DLD1 (cell line): Measurements from ENCODE around the gene CGN.

Experiments used
- in situ Hi-C: cut with HindIII; loops from 2 replicates; pipeline ENCODE4 v1.10.0; 2017; ENCODE audit warnings: low sequenced_read_pairs

CGN gene, protein sequence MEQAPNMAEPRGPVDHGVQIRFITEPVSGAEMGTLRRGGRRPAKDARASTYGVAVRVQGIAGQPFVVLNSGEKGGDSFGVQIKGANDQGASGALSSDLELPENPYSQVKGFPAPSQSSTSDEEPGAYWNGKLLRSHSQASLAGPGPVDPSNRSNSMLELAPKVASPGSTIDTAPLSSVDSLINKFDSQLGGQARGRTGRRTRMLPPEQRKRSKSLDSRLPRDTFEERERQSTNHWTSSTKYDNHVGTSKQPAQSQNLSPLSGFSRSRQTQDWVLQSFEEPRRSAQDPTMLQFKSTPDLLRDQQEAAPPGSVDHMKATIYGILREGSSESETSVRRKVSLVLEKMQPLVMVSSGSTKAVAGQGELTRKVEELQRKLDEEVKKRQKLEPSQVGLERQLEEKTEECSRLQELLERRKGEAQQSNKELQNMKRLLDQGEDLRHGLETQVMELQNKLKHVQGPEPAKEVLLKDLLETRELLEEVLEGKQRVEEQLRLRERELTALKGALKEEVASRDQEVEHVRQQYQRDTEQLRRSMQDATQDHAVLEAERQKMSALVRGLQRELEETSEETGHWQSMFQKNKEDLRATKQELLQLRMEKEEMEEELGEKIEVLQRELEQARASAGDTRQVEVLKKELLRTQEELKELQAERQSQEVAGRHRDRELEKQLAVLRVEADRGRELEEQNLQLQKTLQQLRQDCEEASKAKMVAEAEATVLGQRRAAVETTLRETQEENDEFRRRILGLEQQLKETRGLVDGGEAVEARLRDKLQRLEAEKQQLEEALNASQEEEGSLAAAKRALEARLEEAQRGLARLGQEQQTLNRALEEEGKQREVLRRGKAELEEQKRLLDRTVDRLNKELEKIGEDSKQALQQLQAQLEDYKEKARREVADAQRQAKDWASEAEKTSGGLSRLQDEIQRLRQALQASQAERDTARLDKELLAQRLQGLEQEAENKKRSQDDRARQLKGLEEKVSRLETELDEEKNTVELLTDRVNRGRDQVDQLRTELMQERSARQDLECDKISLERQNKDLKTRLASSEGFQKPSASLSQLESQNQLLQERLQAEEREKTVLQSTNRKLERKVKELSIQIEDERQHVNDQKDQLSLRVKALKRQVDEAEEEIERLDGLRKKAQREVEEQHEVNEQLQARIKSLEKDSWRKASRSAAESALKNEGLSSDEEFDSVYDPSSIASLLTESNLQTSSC

DNA sequence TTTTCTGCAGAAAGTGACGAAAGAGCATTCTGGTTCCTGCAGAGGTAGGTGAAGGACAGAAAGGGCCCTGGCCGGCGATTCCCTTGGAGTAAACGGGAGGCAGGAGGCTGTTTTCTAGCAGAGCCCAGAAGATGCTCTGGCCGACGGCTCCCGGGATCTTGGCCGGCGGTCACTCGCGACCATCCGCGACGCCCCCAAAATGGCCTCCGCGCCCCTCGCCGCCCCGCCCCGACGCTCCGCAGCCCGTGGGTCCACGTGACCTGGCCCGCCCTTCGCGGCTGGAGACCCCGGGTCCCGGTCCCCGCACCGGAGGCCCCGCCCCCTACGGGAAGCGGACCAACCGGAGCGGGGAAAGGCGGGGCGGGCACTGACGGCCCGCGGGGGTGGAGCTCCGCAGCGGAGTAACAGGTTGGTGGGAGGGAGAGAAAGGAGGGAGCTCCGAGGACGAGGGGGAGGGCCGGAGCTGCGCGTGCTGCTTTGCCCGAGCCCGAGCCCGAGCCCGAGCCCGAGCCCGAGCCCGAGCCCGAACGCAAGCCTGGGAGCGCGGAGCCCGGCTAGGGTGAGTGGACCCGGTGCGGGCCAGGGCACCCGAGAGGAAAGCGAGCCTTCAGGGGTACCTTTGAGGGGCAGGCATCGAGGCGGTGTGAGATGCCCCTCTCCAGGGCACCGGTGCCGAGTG, at the start of gene CGN:
Gene CGN (plus strand): TSS at position 431 of the 679 bp plus-strand sequence. CDS start 7,133 bp downstream, outside the sequence.
- in situ Hi-C loops: no loop called here

DNA sequence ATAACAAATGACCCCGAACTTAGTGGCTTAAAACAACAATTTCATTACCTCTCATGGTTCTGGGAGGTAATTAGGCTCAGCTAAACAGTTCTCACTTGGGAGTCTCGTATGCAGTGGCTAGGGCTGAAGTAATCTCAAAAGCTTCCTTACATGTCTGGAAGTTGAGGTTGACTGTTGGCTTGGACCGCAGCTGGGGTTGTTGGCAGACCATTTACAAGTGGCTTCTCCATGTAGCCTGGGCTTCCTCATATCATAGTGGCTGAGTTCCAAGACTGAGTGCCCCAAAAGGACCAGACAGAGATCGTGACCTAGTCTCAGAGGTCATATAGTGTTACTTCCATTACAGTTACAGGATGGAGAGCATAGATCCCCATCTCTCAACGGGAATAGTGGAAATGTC, 49.5 kb upstream of the CGN start:
- in situ Hi-C loops: no loop called here

DNA sequence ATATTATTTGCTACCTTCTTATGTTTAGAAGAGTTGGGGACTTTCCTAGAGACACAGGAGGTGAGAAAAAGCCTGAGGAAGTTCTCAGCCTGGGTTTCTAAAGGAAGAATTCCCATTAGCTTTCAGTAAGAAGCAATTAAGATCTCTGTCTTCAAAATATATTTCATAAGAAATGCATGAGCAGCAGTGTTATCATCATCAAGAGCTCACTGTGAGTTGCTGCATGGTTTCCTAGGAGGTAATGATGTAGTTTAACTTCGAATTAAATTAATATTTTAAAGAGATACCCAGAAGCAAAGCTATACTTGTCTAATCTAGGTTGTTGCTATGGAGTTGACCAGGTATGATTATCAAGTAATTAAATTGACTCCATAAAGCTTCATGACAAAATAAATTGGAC, 46.2 kb upstream of the CGN start:
- in situ Hi-C loops: no loop called here

DNA sequence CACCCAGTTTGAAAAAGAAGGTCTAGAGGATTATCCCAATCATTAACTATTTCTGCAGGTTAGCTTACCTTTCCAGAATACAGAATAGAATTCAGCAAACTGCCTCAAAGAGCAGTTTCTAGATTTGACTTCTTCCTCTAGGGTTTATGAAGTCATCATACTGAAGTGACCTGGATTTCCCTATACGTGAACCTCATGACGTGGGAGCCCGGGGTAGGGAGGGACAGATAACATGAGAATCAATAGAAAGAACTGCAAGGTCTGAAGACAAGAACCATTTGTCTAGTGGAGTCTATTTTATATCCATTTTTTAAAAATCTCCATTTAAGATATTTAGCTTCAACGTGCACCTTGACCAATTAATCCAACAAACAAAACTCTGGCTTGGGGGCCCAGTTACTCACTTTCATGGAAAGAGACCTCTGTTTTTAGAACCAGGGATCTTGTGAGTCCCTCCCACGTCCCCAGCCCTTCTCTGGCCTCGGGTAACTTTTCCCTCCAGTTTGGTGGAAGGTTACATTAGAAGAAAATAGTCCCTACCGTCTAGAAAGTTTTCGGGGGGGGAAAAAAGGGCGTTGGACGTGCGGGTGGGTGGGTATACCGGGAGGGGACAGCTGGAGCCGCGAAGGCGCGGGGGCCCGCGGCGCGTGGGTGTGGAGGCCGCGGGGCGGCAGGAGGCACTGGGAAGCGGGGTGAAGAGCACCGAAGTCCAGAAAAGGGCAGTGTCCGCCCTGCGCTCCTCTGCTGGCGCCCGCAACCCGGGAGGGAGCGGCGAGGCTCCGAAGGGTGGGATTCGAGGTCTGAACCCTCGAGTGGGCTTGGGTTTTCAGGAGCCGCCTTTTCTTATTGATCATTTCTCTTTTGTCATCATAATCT, 38.1 kb upstream of the CGN start:
- in situ Hi-C loops: no loop called here

DNA sequence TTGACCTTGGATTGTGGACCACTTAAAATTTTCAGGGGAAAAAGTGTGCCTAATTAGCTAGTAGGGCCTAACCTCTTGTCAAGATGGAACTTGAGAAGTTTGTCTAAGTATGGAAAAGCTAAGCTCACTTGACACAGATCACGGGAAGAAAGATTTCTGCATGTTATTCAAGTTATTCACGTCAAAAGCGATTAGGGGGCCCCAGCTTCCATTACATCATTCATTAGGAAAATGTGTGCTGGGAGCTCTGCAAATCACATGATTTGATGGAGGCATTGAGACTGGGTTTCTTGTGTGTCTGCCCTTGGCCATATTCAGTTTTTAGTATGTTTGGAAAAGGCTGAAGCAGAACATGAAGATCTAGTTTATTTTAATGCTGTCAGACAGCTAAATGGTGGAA, 36.4 kb upstream of the CGN start:
- in situ Hi-C loops: no loop called here

DNA sequence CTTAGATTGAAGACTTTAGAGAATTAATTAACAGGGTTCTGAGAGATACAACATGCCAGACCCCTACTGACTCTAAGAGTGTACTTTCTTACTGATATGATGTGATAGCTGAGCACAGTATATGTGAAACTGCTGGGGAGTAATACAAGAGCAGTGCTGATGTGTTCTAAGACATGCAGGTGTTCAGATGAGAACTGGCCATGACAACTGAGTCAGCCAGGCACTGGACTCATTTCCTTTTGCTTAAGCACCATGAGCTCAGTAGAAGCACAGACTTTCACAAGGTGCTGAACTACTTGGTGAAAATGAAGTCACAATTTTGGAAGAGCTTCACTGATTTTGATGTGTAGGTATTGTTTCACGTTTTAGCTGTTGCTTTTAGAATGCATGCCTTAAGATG, 36.0 kb upstream of the CGN start:
- in situ Hi-C loops: no loop called here

DNA sequence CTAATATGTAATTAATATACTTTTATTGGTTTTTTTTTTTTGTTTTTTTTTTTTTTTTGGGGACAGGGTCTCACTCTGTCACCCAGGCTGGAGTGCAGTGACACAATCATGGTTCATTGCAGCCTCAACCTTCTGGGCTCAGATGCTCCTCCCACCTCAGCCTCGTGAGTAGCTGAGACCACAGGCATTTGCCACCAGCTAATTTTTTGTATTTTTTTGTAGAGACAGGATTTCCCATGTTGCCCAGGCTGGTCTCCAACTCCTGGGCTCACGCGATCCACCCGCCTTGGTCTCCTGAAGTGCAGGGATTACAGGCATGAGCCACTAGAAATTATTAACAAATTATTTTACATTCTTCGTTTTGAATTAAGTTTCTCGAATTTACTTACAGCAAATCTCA, 35.1 kb upstream of the CGN start:
- in situ Hi-C loops: no loop called here

DNA sequence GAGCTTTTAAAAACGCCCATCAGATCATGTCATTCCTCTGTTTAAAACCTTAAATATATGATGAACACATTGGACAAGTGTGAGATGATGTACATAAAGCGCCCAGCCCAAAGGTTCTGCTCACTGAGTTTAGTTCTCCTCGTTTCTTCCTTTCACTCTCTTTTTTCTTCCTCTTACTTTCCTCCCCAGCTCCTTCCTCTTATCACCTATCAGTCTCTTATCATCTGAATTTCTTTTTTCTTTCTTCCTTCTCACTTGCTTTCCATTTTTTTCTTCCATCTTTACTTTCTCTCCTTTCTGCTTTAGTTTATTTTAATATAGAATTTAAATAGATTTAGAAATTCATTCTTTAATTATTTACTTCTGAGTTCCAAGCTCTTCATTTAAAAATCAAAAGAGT, 34.1 kb upstream of the CGN start:
- in situ Hi-C loops: no loop called here

DNA sequence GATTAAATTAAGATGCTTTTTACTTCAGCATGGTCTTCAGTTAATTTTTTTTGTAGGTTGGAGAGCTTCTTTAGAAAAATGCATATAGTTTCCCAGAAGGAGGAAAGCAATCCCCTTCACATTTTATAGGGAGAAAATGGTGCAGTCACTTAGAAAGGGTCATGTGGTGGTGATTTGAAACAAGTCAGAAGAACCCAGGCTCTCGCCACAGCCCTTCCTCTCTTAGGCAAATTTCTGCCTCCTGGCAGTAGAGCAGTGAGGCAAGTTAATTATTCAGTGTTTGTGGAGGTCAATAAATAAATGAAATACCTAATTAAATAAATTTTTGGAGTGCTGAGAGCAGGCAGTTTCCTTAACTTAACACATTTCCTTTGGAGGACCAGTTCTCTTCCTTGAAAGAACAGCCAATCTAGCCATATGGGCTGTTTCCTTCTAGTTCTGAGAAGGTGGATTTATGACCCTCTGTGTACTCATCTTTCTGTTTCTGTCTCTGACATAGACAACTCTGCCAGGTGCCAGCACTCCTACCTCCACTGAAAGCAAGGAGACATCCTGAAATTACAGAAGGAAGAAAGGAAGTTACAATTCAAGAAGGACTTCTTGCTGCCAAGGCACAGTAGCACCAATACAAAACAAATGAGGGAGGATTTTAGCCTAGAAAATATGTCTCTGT, 32.9 kb upstream of the CGN start:
- in situ Hi-C loops: no loop called here

DNA sequence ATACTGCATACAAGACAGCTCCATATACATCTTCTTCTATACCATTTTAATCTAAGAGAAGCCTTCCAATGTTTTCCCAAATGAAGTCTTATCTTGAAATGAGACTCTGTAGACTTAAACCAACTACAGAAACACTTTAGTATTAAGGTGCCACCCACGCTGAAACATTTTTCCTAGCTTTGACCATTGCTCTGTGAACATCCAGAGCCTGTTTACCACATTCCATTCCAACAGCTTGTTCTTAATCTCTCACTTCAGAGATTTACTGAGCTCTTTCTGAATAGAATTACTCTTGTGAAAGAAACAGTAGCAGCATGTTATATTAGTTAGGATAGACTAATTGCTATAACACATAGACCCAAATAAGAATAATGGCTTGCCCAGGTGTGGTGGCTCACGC, 32.3 kb upstream of the CGN start:
- in situ Hi-C loops: no loop called here

DNA sequence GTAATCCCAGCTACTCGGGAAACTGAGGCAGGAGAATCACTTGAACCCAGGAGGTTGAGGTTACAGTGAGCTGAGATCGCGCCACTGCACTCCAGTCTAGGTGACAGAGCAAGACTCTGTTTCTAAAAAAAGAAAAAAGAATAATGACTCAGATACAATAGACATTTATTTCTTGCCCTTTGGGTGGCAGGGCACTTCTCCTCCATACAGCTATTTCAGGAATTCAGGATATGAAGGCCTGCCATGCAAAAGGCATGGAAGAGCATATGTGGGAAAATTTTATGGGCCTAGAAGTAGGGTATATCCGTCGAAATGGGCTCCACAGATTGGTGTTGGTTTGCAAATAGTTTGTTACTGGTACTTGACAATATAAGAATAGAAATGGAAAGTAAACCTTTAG, 31.7 kb upstream of the CGN start:
- in situ Hi-C loops: no loop called here

DNA sequence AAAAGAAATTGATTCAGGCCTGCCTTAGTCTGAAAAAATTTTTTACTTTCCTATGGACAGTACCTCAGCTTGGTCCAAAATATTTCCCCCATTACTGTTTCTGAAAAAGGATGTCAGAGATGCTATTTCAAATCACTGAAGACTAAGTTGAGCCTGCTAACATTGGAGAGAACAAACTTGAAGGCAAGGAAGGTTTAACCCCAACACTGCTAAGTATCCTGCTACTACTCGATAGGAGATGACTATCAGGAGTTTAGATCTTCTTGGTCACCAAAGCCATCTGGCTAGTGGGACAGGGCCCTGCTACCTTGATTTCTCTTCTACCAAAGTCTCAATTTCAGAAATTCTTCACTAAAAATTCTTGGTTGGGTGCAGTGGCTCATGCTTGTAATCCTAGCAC, 29.2 kb upstream of the CGN start:
- in situ Hi-C loops: no loop called here

DNA sequence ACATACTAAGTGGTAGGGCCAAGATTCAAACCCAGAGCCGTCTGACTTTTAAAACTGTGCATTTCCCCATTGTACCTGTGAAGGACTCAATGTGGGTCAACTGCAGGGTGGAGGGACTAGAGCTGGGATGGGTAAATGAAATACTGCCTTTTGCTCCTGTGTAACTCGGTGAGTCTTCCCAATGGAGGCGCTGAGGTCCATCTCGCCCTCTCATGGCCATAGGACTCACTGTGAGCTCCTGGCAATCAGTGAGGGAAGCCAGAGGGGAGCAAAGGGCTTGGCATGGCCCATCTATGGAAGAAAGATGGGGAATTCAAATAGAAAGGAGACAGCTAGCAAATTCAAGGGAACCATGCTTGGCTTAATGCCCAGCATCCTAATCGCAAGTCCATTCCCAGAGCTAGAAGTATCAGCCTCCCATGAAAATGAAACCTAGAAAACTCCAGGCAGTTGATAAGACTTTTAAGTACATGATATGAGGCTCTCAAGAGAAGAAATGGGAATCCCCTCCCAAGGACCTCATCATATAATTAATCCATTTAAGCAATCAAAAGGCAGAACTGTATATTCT, 25.4 kb upstream of the CGN start:
- in situ Hi-C loops: no loop called here

DNA sequence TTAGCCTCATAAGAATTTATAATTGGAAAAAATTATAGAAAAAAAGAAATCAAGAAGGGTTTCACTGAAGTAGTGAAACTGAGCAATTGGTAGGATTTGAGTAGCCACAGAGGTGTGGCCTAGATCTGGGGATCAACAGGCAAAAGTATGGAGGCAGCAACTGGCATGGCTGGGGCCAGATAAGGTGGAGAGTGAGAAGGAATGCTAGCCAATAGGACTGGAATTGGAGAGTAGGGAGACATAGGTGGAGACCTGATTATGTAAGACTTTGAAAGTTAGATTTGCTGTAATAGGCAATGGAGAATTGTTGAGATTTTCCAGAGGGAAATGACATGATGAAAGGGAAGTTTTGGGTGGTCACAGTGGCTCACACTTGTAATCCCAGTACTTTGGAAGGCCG, 24.6 kb upstream of the CGN start:
- in situ Hi-C loops: no loop called here

DNA sequence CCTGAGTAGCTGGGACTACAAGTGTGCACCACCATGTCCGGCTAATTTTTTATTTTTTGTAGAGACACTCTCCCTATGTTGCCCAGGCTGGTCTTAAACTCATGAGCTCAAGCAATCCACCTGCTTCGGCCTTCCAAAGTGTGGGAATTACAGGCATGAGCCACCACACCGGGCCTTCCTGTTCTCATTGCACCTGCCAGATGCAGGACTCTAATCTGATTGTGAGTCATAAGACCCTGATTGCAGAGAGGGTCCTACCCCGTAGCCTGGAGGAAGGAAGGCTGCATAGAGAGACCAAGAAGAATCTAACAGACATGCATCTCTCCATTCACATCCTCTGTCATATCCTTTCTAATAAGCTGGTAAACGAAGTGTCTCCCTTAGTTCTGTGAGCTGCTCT, 19.5 kb upstream of the CGN start:
- in situ Hi-C loops: no loop called here

DNA sequence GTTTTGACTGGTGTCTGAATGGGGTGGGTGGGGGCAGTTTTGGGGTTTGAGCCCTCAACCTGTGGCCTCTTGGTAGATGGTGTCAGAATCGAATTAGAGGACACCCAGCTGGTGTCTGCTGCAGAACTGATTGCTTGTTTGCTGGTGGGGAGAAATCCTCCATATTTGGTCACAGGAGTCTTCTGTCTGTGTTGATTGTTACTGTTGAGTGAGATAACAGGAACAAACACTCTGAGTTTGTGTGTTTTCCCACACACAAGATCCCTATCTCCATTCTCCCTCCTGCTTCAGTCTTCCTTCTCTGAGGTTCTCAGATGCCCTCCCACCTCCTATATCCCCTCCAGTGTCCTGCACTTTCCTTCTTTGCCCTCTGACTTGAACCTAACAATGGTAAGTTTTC, 19.1 kb upstream of the CGN start:
- in situ Hi-C loops: no loop called here

DNA sequence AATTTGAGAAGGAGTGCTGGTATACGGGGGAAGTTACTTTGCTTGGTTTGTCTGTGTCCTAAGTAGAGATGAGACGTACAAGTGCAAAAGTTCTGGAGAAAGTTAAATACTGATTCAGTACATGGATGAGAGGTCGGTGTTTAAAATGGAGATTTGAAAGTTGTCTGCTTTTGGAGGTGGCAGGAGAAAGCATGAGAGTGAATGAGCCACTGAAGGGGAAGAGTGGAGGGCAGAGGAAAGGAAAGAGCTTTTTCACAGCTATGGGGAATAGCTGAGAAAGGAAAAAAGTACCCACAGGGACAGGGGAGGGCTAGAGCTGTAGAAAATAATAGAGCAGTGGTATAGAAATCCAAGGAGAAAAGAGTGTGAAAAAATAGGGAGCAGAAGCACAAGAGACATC, 18.1 kb upstream of the CGN start:
- in situ Hi-C loops: no loop called here

DNA sequence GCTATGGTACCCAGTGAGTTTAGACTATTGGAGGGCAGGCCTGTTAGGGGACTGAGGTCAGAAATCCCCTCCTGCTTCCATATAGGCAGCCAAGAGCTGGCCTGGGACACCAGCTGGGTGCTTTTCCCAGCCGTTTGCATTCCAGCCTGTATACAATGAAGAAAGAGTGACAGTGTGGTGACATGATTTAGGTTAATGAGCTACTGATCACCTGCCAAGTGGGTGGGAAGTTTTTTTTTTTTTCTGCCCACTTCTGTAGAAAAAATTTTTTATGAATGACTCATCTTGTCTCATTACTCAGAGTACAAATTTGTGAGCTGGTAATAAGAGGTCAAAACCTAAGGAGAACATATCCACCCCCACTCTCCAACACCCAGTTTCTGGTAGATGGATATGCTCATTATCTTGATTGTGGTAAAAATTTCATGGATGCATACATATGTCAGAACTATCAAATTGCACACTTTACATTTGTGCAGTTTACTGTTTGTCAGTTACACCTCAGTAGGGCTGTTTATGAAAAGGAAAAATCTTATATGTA, 16.4 kb upstream of the CGN start:
- in situ Hi-C loops: no loop called here

DNA sequence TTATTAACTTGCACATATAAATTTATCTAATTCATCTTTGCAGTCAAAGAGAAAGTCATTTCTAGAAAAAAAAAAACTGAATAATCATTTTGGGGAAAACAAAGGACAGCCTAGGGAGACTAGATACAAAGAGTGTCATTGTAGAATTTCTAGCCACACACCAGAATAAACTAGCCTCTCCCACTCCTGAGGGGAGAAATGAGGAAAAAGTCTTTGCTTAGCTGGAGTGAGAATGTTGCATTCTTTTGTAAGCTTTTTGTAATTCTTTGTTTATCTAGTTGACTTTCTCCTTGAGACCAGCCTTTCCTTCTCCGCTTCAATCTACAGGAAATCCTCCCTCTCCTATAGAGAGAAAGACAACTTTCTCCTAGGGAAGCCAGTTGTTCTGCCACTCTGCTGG, 15.9 kb upstream of the CGN start:
- in situ Hi-C loops: no loop called here
